Neural cell (in vitro differentiated cells): ENCODE data around the gene ZNF362. TPM values are rescaled to one million over a fixed set of nuclear protein-coding genes. Genes with fewer than 3 reads are reported as not detected.

Experiments
- H2AFZ ChIP-seq: fragments of 200-600, 300-800 bp; sonication (generic), shearing (Covaris generic); 2 replicates; pipeline ENCODE4 v1.6.0; 2014; ENCODE audit warnings: low read depth, mild to moderate bottlenecking, antibody characterized with exemption, low read length, moderate library complexity
- H3F3A ChIP-seq: fragments of 200-600 bp; shearing (Covaris generic); 2 replicates; pipeline ENCODE4 v1.6.1; 2016; ENCODE audit warnings: mild to moderate bottlenecking, moderate library complexity, mixed read lengths, antibody characterized with exemption, low read length; ENCODE audit not compliant: insufficient read depth, poor library complexity, severe bottlenecking
- H3K27ac ChIP-seq: fragments of 200-600, 300-800 bp; sonication (generic), shearing (Covaris generic); 2 replicates; pipeline ENCODE4 v1.5.1; 2014; ENCODE audit warnings: mild to moderate bottlenecking, low read length, moderate library complexity
- H3K27me3 ChIP-seq: fragments of 300-800, 200-600 bp; sonication (generic), shearing (Covaris generic); 2 replicates; pipeline ENCODE4 v1.6.0; 2014; ENCODE audit warnings: mild to moderate bottlenecking, low read depth, low read length, moderate library complexity; ENCODE audit not compliant: insufficient read depth
- H3K36me3 ChIP-seq: fragments of 300-800, 200-600 bp; sonication (generic), shearing (Covaris generic); 2 replicates; pipeline ENCODE4 v1.5.1; 2014; ENCODE audit warnings: mild to moderate bottlenecking, antibody characterized with exemption, low read length, moderate library complexity; ENCODE audit not compliant: insufficient read depth
- H3K4me2 ChIP-seq: fragments of 300-800, 200-600 bp; sonication (generic), shearing (Covaris generic); 2 replicates; pipeline ENCODE4 v1.6.0; 2014; ENCODE audit warnings: mild to moderate bottlenecking, low read length
- H3K4me3 ChIP-seq: fragments of 300-800, 200-600 bp; sonication (generic), shearing (Covaris generic); 2 replicates; pipeline ENCODE4 v1.5.1; 2014; ENCODE audit warnings: mild to moderate bottlenecking, low read length, moderate library complexity
- H3K79me2 ChIP-seq: fragments of 200-600 bp; shearing (Covaris generic); replicated peaks from 2 replicates; pipeline ENCODE4 v1.6.0; 2014; ENCODE audit warnings: mild to moderate bottlenecking, low read length, moderate library complexity; ENCODE audit not compliant: insufficient read depth
- H3K9ac ChIP-seq: fragments of 300-800, 200-600 bp; sonication (generic), shearing (Covaris generic); 2 replicates; pipeline ENCODE4 v1.6.1; 2016; ENCODE audit warnings: mild to moderate bottlenecking, low read length, mixed read lengths
- H3K9me2 ChIP-seq: fragments of 200-600 bp; shearing (Covaris generic); 2 replicates; pipeline ENCODE4 v1.6.1; 2016; ENCODE audit warnings: mild to moderate bottlenecking, low read length, mixed read lengths; ENCODE audit not compliant: insufficient read depth
- H3K9me3 ChIP-seq: fragments of 200-600, 300-800 bp; sonication (generic), shearing (Covaris generic); 2 replicates; pipeline ENCODE4 v1.6.1; 2016; ENCODE audit warnings: mild to moderate bottlenecking, mixed run types, low read length, moderate library complexity, mixed read lengths
- H4K20me1 ChIP-seq: fragments of 200-600 bp; shearing (Covaris generic); 2 replicates; pipeline ENCODE4 v1.6.1; 2016; ENCODE audit warnings: mild to moderate bottlenecking, mixed run types; ENCODE audit not compliant: insufficient read depth
- EP300 ChIP-seq: fragments of 450-650 bp; conservative IDR thresholded peaks from 2 replicates; pipeline ENCODE4 v1.6.1; 2014; ENCODE audit warnings: antibody characterized with exemption, mild to moderate bottlenecking, moderate library complexity; ENCODE audit not compliant: poor library complexity, severe bottlenecking
- EZH2 ChIP-seq: fragments of 200-600, 300-800 bp; shearing (Covaris generic), sonication (generic); IDR thresholded peaks from 2 replicates; pipeline ENCODE4 v1.6.1; 2014; ENCODE audit warnings: antibody characterized with exemption, low read length, borderline replicate concordance, mild to moderate bottlenecking; ENCODE audit not compliant: insufficient read depth, poor library complexity, severe bottlenecking
- MXI1 ChIP-seq: fragments of 450-650 bp; conservative IDR thresholded peaks from 2 replicates; pipeline ENCODE4 v1.6.1; 2014; ENCODE audit warnings: antibody characterized with exemption, mild to moderate bottlenecking; ENCODE audit not compliant: poor library complexity, severe bottlenecking
- POLR2AphosphoS5 ChIP-seq: IDR thresholded peaks from 2 replicates; pipeline ENCODE4 v1.6.1; 2012
- RAD21 ChIP-seq: fragments of 450-650 bp; conservative IDR thresholded peaks from 2 replicates; pipeline ENCODE4 v1.6.1; 2014; ENCODE audit warnings: antibody characterized with exemption, mild to moderate bottlenecking, moderate library complexity
- SMC3 ChIP-seq: fragments of 450-650 bp; conservative IDR thresholded peaks from 2 replicates; pipeline ENCODE4 v1.6.1; 2014; ENCODE audit warnings: antibody characterized with exemption, mild to moderate bottlenecking, moderate library complexity; ENCODE audit not compliant: poor library complexity
- TAF1 ChIP-seq: IDR thresholded peaks from 2 replicates; pipeline ENCODE4 v1.6.1; 2012; ENCODE audit warnings: low read depth
- polyA plus RNA-seq: library from polyadenylated mRNA; depleted of rRNA; stranded (reverse); fragments of >200 nt; gene quantifications from 2 replicates; pipeline ENCODE4 v1.2.3, GENCODE V29; 2014
- TF ChIP-seq, protein P1 (sequence below): fragments of 450-650 bp; IDR thresholded peaks from 2 replicates; pipeline ENCODE4 v1.5.1; 2014; ENCODE audit warnings: antibody characterized with exemption, mild to moderate bottlenecking, moderate library complexity; ENCODE audit not compliant: poor library complexity, severe bottlenecking
- TF ChIP-seq, protein P2 (sequence below): IDR thresholded peaks from 2 replicates; pipeline ENCODE4 v1.6.1; 2012; ENCODE audit warnings: borderline replicate concordance

ZNF362 gene
- polyA plus RNA-seq, 1 donor from 2014 or later: 17.6 TPM

DNA sequence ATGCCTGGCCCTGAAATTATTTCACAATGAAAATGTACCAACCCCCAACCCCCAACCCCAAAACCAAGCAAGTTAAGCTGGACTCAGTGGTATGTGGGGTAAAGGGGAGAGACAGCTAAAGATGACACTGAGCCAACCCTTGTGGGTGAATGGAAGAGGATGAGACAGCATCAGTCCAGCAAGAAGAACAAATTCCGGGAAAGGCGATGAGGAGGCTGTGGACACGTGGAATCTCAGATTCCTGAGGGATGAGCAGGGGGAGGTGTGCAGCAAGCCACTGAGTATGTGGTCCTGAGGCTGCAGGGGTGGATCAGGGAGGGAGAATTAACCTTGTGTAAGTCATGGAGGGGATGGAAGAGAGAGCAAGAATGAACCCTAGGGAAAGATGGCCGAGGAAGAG lies 14.4 kb upstream of the ZNF362 start:
- no peaks in the 10 kb centered on the region for H3F3A ChIP-seq
- H3K9me2 ChIP-seq: no peaks in the 10 kb centered on the region
- no peak overlapping the region for H3K9ac ChIP-seq
- no peaks in the 10 kb centered on the region for H3K36me3 ChIP-seq
- H3K27me3 ChIP-seq: no peaks in the 10 kb centered on the region
- H3K27ac ChIP-seq: no peak overlapping the region
- H3K4me3 ChIP-seq: no peak overlapping the region
- H4K20me1 ChIP-seq: no peaks in the 10 kb centered on the region
- H2AFZ ChIP-seq: no peak overlapping the region
- H3K9me3 ChIP-seq: no peaks in the 10 kb centered on the region
- no peak overlapping the region for H3K4me2 ChIP-seq
- H3K79me2 ChIP-seq: no peaks in the 10 kb centered on the region
- TF ChIP-seq MXI1 (no peak), EP300 (no peak), RAD21 (no peak), EZH2 (no peak), POLR2AphosphoS5 (no peak), TAF1 (no peak), SMC3 (no peak)
- TF ChIP-seq, protein P1, sequence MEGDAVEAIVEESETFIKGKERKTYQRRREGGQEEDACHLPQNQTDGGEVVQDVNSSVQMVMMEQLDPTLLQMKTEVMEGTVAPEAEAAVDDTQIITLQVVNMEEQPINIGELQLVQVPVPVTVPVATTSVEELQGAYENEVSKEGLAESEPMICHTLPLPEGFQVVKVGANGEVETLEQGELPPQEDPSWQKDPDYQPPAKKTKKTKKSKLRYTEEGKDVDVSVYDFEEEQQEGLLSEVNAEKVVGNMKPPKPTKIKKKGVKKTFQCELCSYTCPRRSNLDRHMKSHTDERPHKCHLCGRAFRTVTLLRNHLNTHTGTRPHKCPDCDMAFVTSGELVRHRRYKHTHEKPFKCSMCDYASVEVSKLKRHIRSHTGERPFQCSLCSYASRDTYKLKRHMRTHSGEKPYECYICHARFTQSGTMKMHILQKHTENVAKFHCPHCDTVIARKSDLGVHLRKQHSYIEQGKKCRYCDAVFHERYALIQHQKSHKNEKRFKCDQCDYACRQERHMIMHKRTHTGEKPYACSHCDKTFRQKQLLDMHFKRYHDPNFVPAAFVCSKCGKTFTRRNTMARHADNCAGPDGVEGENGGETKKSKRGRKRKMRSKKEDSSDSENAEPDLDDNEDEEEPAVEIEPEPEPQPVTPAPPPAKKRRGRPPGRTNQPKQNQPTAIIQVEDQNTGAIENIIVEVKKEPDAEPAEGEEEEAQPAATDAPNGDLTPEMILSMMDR: no peak
- TF ChIP-seq, protein P2, sequence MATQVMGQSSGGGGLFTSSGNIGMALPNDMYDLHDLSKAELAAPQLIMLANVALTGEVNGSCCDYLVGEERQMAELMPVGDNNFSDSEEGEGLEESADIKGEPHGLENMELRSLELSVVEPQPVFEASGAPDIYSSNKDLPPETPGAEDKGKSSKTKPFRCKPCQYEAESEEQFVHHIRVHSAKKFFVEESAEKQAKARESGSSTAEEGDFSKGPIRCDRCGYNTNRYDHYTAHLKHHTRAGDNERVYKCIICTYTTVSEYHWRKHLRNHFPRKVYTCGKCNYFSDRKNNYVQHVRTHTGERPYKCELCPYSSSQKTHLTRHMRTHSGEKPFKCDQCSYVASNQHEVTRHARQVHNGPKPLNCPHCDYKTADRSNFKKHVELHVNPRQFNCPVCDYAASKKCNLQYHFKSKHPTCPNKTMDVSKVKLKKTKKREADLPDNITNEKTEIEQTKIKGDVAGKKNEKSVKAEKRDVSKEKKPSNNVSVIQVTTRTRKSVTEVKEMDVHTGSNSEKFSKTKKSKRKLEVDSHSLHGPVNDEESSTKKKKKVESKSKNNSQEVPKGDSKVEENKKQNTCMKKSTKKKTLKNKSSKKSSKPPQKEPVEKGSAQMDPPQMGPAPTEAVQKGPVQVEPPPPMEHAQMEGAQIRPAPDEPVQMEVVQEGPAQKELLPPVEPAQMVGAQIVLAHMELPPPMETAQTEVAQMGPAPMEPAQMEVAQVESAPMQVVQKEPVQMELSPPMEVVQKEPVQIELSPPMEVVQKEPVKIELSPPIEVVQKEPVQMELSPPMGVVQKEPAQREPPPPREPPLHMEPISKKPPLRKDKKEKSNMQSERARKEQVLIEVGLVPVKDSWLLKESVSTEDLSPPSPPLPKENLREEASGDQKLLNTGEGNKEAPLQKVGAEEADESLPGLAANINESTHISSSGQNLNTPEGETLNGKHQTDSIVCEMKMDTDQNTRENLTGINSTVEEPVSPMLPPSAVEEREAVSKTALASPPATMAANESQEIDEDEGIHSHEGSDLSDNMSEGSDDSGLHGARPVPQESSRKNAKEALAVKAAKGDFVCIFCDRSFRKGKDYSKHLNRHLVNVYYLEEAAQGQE: no peak

DNA sequence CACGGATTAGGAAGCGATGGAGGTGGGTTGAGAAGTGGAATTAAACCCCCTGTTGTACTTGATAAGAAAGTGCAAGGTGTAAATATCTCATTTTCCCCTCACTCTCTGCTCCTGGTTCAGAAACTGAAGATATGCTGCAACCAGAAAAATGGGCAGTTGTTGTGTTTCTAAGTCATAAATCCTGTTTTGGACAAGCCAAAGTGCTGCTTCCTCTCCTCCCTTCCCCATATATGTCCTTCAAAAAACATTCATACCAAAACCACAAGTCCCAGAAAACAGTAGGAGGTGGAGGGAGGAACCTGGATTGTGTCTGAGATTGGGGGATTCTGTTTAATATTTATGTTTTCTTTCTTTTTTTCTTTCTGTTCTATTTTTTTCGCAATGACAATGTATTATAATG lies 13.6 kb upstream of the ZNF362 start:
- TF ChIP-seq POLR2AphosphoS5 (no peak), MXI1 (no peak), EZH2 (no peak), EP300 (no peak), SMC3 (no peak)
- Histone ChIP-seq H2AFZ (no peak overlapping the region), H3K27me3 (no peaks in the 10 kb centered on the region), H3K9ac (no peak overlapping the region), H3K9me3 (no peaks in the 10 kb centered on the region), H3K4me2 (no peak overlapping the region), H3K79me2 (no peaks in the 10 kb centered on the region), H3K4me3 (no peak overlapping the region), H3K9me2 (no peaks in the 10 kb centered on the region), H3K36me3 (no peaks in the 10 kb centered on the region), H3K27ac (no peak overlapping the region), H3F3A (no peaks in the 10 kb centered on the region), H4K20me1 (no peaks in the 10 kb centered on the region)
